Smooth muscle cell (in vitro differentiated cells): ENCODE results near the gene FANK1. TPM values are rescaled to one million over a fixed set of nuclear protein-coding genes. Genes with fewer than 3 reads are reported as not detected.
"Not testable (repeated sequence)": the region's sequence is repeated elsewhere in the genome, so short reads cannot be mapped to it uniquely, and the experiment has no call there.

ENCODE experiments used
- DNase-seq: peaks from one replicate; lab custom pipeline; 2025; ENCODE audit not compliant: unreplicated experiment; lab: John Stamatoyannopoulos, UW
- H2AFZ ChIP-seq: fragments of 200-600 bp; sonication (generic); 2 replicates; pipeline ENCODE4 v1.6.0; 2016; ENCODE audit warnings: antibody characterized with exemption, low read depth, mild to moderate bottlenecking
- H3F3A ChIP-seq: fragments of 200-600 bp; sonication (generic); 2 replicates; pipeline ENCODE4 v1.6.0; 2017; ENCODE audit warnings: antibody characterized with exemption, low read depth
- H3K27ac ChIP-seq: fragments of 200-600 bp; sonication (generic); 2 replicates; pipeline ENCODE4 v1.5.1; 2016; ENCODE audit warnings: low read depth, mild to moderate bottlenecking
- H3K27me3 ChIP-seq: fragments of 200-600 bp; sonication (generic); 2 replicates; pipeline ENCODE4 v1.6.1; 2016; ENCODE audit warnings: low read depth, mild to moderate bottlenecking
- H3K36me3 ChIP-seq: fragments of 200-600 bp; sonication (generic); 2 replicates; pipeline ENCODE4 v1.5.1; 2016; ENCODE audit warnings: low read depth
- H3K4me1 ChIP-seq: fragments of 200-600 bp; sonication (generic); 2 replicates; pipeline ENCODE4 v1.5.1; 2016; ENCODE audit warnings: low read depth
- H3K4me2 ChIP-seq: fragments of 200-600 bp; sonication (generic); 2 replicates; pipeline ENCODE4 v1.6.0; 2016; ENCODE audit warnings: mild to moderate bottlenecking
- H3K4me3 ChIP-seq: fragments of 200-600 bp; sonication (generic); 2 replicates; pipeline ENCODE4 v1.5.1; 2016; ENCODE audit warnings: mild to moderate bottlenecking
- H3K79me2 ChIP-seq: fragments of 200-600 bp; sonication (generic); 2 replicates; pipeline ENCODE4 v1.6.0; 2016; ENCODE audit warnings: low read depth, mild to moderate bottlenecking
- H3K9ac ChIP-seq: fragments of 200-600 bp; sonication (generic); 2 replicates; pipeline ENCODE4 v1.6.0; 2016; ENCODE audit warnings: low read depth
- H3K9me3 ChIP-seq: fragments of 200-600 bp; sonication (generic); replicated peaks from 2 replicates; pipeline ENCODE4 v1.5.1; 2016; ENCODE audit warnings: low read depth
- H4K20me1 ChIP-seq: fragments of 200-600 bp; sonication (generic); 2 replicates; pipeline ENCODE4 v1.6.0; 2016; ENCODE audit warnings: low read depth
- WGBS: methylation state at CpG from one replicate; pipeline ENCODE4 v1.1.7; 2016; ENCODE audit warnings: low lambda C conversion rate; 5-methylcytosine and 5-hydroxymethylcytosine counted together
- polyA plus RNA-seq: library from polyadenylated mRNA; unstranded; fragments of >200 nt; fragmentation: Nextera tagmentation; extraction: Ambion mirVana; gene quantifications from 2 replicates; pipeline ENCODE4 v1.2.1, GENCODE V29; 2016
- total RNA-seq: library from RNA; depleted of rRNA; stranded (reverse); fragments of >200 nt; gene quantifications from 2 replicates; pipeline ENCODE4 v1.2.3, GENCODE V29; 2014
- TF ChIP-seq, protein P1 (sequence below): fragments of 200-600 bp; sonication (generic); IDR thresholded peaks from 2 replicates; pipeline ENCODE4 v1.5.1; 2017; ENCODE audit warnings: borderline replicate concordance, mild to moderate bottlenecking, antibody characterized with exemption; ENCODE audit not compliant: insufficient read depth, poor library complexity, severe bottlenecking

FANK1 gene, protein sequence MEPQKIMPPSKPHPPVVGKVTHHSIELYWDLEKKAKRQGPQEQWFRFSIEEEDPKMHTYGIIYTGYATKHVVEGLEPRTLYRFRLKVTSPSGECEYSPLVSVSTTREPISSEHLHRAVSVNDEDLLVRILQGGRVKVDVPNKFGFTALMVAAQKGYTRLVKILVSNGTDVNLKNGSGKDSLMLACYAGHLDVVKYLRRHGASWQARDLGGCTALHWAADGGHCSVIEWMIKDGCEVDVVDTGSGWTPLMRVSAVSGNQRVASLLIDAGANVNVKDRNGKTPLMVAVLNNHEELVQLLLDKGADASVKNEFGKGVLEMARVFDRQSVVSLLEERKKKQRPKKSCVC
- total RNA-seq (5.8 and 9.5 TPM in 2 replicates), polyA plus RNA-seq (6.6 and 14.8 TPM in 2 replicates)

DNA sequence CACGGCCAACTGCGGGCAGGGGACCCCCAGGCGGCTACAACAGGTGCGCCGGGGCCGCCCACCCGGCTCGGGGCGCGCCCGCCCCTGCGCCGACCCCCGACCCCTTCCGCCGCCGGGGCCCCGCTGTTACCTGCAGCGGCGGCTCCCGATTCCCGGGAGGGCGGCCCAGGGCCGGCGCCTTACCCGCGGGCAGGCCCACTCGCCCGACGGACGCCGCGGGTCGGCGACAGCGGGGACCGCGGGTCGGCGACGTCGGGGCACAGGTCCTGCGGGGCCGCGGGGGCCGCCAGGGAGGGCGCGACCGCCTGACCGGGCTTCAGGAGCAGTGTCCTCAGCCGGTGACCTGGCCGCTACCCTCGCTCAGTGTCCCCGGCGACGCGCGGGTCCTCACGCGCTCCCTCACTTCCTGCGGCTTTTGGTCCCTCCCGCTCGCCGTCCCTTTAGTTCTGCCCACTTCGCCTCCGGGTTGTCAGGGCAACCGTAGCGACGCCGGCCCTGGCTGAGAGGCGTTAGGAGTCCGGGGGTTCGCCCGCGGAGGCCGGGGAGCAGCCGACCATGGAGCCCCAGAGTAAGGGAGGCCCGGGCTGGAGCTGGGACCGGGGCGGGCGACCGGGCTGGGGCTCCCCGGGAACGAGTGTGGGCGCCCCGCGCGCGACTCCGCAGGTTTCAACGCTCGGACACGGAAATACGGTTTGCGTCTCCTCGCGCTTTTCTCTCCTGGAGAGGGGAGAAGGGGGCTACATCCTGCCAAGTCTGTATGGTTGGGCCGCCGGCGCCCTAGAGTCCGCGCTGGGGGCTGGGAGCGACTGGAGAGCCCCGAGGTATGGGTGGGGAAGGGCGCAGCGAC lies at the start of gene FANK1:
TSS of gene FANK1 (plus strand) at position 477 of the 847 bp plus-strand sequence. CDS start at position 556, 79 bp downstream.
- WGBS = 38% methylated on average over 95 of the region's 106 CpGs
- peak within 1 kb of the TSS; percentile 81 for H3K27ac ChIP-seq
- H3K9me3 ChIP-seq, H3K27me3 ChIP-seq, H3F3A ChIP-seq, H3K4me1 ChIP-seq, H3K36me3 ChIP-seq, H4K20me1 ChIP-seq: not testable (repeated sequence)
- H3K4me2 ChIP-seq = peak within 1 kb of the TSS; percentile 91
- H3K9ac ChIP-seq = peak within 1 kb of the TSS; percentile 83
- H3K4me3 ChIP-seq = peak within 1 kb of the TSS; percentile 86
- peak; percentile 38 for DNase-seq
- H2AFZ ChIP-seq = peak within 1 kb of the TSS; percentile 94
- peaks cover 35% of the 10 kb centered on the region for H3K79me2 ChIP-seq

DNA sequence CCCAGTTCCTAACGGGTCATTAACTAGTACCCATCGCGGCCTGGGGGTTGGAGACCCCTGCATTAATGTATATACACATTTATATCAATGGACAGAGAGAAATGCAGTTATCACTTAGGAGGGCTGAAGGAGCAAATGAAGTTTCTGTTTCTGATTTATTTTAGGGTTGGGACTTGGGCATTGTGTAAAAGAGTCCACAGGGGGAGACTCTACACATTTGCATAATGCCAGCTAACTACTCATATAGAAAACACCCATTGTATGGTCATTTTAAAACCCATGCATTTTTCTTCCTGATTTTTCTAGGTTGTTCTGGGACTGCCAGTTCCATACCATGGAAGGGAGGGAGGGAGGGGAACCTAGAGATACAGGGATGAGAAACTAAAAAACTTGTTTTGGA lies 49.5 kb upstream of the FANK1 start:
- no peaks in the 10 kb centered on the region for H3K27me3 ChIP-seq
- no peak overlapping the region for H3K4me3 ChIP-seq
- H3K36me3 ChIP-seq = no peaks in the 10 kb centered on the region
- H3K4me1 ChIP-seq = no peaks in the 10 kb centered on the region
- WGBS = 98% methylated on average over 3 of the region's 3 CpGs
- H2AFZ ChIP-seq = no peak overlapping the region
- no peak overlapping the region for H3K9ac ChIP-seq
- no peaks in the 10 kb centered on the region for H3K9me3 ChIP-seq
- TF ChIP-seq, protein P1, sequence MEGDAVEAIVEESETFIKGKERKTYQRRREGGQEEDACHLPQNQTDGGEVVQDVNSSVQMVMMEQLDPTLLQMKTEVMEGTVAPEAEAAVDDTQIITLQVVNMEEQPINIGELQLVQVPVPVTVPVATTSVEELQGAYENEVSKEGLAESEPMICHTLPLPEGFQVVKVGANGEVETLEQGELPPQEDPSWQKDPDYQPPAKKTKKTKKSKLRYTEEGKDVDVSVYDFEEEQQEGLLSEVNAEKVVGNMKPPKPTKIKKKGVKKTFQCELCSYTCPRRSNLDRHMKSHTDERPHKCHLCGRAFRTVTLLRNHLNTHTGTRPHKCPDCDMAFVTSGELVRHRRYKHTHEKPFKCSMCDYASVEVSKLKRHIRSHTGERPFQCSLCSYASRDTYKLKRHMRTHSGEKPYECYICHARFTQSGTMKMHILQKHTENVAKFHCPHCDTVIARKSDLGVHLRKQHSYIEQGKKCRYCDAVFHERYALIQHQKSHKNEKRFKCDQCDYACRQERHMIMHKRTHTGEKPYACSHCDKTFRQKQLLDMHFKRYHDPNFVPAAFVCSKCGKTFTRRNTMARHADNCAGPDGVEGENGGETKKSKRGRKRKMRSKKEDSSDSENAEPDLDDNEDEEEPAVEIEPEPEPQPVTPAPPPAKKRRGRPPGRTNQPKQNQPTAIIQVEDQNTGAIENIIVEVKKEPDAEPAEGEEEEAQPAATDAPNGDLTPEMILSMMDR = no peak
- no peak overlapping the region for H3K27ac ChIP-seq
- H3F3A ChIP-seq = no peaks in the 10 kb centered on the region
- no peak overlapping the region for H3K4me2 ChIP-seq
- no peaks in the 10 kb centered on the region for H3K79me2 ChIP-seq
- no peaks in the 10 kb centered on the region for H4K20me1 ChIP-seq
- no peak for DNase-seq

DNA sequence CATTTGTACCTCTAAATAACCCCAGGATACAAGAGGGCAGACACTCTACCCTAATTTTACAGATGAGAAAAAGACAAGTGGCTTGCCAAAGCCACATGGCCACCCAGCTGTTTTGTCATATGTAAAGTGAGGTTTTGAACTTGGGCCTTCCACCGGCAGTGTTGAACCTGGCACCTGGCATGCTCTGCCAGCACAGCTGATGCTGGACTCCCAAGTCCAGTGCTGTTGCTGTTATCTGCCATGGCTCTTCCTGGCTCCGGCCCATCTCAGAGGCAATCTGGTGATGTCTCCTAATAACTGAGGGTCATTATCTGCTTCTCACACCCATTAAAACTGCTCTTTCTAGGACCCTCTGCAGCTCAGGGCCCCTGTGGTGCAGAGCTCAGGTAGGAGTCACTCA lies 48.0 kb upstream of the FANK1 start:
- H3K4me2 ChIP-seq = no peak overlapping the region
- H2AFZ ChIP-seq = no peak overlapping the region
- H3K4me3 ChIP-seq = no peak overlapping the region
- H3K9me3 ChIP-seq = no peaks in the 10 kb centered on the region
- H3K27me3 ChIP-seq = no peaks in the 10 kb centered on the region
- WGBS = 86% methylated on average over 2 of the region's 2 CpGs
- no peaks in the 10 kb centered on the region for H3K36me3 ChIP-seq
- no peak overlapping the region for H3K9ac ChIP-seq
- H4K20me1 ChIP-seq = no peaks in the 10 kb centered on the region
- H3K79me2 ChIP-seq = no peaks in the 10 kb centered on the region
- no peaks in the 10 kb centered on the region for H3K4me1 ChIP-seq
- H3K27ac ChIP-seq = no peak overlapping the region
- TF ChIP-seq, protein P1 = no peak
- H3F3A ChIP-seq = no peaks in the 10 kb centered on the region
- DNase-seq = no peak

DNA sequence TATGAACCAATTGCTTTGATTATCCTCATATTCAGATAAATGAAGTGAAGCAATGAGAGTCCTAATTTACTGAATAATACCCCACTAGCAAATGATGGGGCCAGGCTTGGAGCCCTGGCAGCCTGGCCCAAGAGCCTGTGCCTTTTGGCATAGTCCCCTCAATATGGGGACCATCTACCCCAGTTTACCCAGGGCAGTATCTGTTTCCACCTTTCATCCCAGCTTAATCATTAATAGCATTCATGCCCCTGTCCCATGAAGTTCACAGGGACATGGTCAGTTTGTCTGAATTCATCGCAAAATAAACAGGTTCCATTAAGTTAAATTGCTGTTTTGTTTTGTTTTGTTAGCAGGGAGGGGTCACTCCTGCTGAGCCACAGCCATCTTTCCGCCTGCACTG lies 47.5 kb upstream of the FANK1 start:
- H3K4me3 ChIP-seq = no peak overlapping the region
- H3K36me3 ChIP-seq = no peaks in the 10 kb centered on the region
- no peak overlapping the region for H3K27ac ChIP-seq
- no peaks in the 10 kb centered on the region for H3F3A ChIP-seq
- H3K4me2 ChIP-seq = no peak overlapping the region
- DNase-seq = no peak
- 96% methylated on average over 2 of the region's 2 CpGs for WGBS
- no peak overlapping the region for H2AFZ ChIP-seq
- H3K79me2 ChIP-seq = no peaks in the 10 kb centered on the region
- no peaks in the 10 kb centered on the region for H4K20me1 ChIP-seq
- H3K9me3 ChIP-seq = no peaks in the 10 kb centered on the region
- TF ChIP-seq, protein P1 = no peak
- H3K9ac ChIP-seq = no peak overlapping the region
- no peaks in the 10 kb centered on the region for H3K27me3 ChIP-seq
- H3K4me1 ChIP-seq = no peaks in the 10 kb centered on the region
